Trophoblast cell (in vitro differentiated cells and primary cell): ENCODE results near the gene CFAP157.

Experiments
- DNase-seq, 2 donors: peaks; one replicate each; pipeline ENCODE4 v3.0.0-alpha.2; 2016
- H2AFZ ChIP-seq: 2 replicates; pipeline ENCODE4 v1.6.1; 2013; ENCODE audit warnings: low read length, moderate library complexity, mild to moderate bottlenecking; ENCODE audit not compliant: insufficient read depth, poor library complexity
- H2AK5ac ChIP-seq: 2 replicates; pipeline ENCODE4 v1.6.1; 2013; ENCODE audit warnings: mild to moderate bottlenecking, low read length
- H2BK120ac ChIP-seq: 2 replicates; pipeline ENCODE4 v1.6.1; 2013; ENCODE audit warnings: low read length, mild to moderate bottlenecking, moderate library complexity; ENCODE audit not compliant: insufficient read depth, poor library complexity
- H2BK12ac ChIP-seq: 2 replicates; pipeline ENCODE4 v1.6.1; 2013; ENCODE audit warnings: mild to moderate bottlenecking, low read length, moderate library complexity
- H2BK5ac ChIP-seq: 2 replicates; pipeline ENCODE4 v1.6.1; 2013; ENCODE audit warnings: low read length, low read depth, moderate library complexity, mild to moderate bottlenecking; ENCODE audit not compliant: poor library complexity
- H3K14ac ChIP-seq: 2 replicates; pipeline ENCODE4 v1.6.1; 2013; ENCODE audit warnings: mild to moderate bottlenecking, low read length
- H3K18ac ChIP-seq: 2 replicates; pipeline ENCODE4 v1.6.1; 2013; ENCODE audit warnings: mild to moderate bottlenecking, low read length
- H3K23ac ChIP-seq: 2 replicates; pipeline ENCODE4 v1.6.1; 2013; ENCODE audit warnings: low read length
- H3K27ac ChIP-seq: 2 replicates; pipeline ENCODE4 v1.5.1; 2013; ENCODE audit warnings: low read depth, mild to moderate bottlenecking, inconsistent platforms, low read length, moderate library complexity
- H3K27me3 ChIP-seq: 2 replicates; pipeline ENCODE4 v1.6.1; 2013; ENCODE audit warnings: inconsistent platforms, mild to moderate bottlenecking, low read length, moderate library complexity; ENCODE audit not compliant: insufficient read depth
- H3K36me3 ChIP-seq, 2 experiments: 1 replicate in 1 of 2; 2 replicates in 1 of 2; pipeline ENCODE4 v1.6.1; 2013; ENCODE audit warnings: low read length in 2 of 2, mild to moderate bottlenecking in 2 of 2, moderate library complexity in 1 of 2; ENCODE audit not compliant: insufficient read depth in 2 of 2, control insufficient read depth in 1 of 2
- H3K4ac ChIP-seq: 2 replicates; pipeline ENCODE4 v1.6.1; 2013; ENCODE audit warnings: low read depth, mild to moderate bottlenecking, low read length, moderate library complexity
- H3K4me1 ChIP-seq, 2 experiments: 1 replicate in 1 of 2; 2 replicates in 1 of 2; pipeline ENCODE4 v1.6.1; 2013; ENCODE audit warnings: low read length in 2 of 2, mild to moderate bottlenecking in 2 of 2, moderate library complexity in 1 of 2; ENCODE audit not compliant: insufficient read depth in 2 of 2, control insufficient read depth in 1 of 2
- H3K4me2 ChIP-seq: 2 replicates; pipeline ENCODE4 v1.6.1; 2013; ENCODE audit warnings: inconsistent platforms, mild to moderate bottlenecking, low read length, moderate library complexity
- H3K4me3 ChIP-seq: 2 replicates; pipeline ENCODE4 v1.5.1; 2013; ENCODE audit warnings: mild to moderate bottlenecking, low read depth, low read length, inconsistent platforms
- H3K79me1 ChIP-seq: one replicate; pipeline ENCODE4 v1.6.1; 2013; ENCODE audit warnings: low read length
- H3K79me2 ChIP-seq: 2 replicates; pipeline ENCODE4 v1.6.1; 2013; ENCODE audit warnings: low read length, mild to moderate bottlenecking; ENCODE audit not compliant: control insufficient read depth, insufficient read depth, poor library complexity
- H3K9ac ChIP-seq: 2 replicates; pipeline ENCODE4 v1.6.1; 2013; ENCODE audit warnings: mild to moderate bottlenecking, low read length
- H3K9me3 ChIP-seq: 2 replicates; pipeline ENCODE4 v1.6.1; 2013; ENCODE audit warnings: low read depth, mild to moderate bottlenecking, control low read depth, inconsistent platforms, low read length; ENCODE audit not compliant: insufficient read depth
- H4K12ac ChIP-seq: 2 replicates; pipeline ENCODE4 v1.6.1; 2013; ENCODE audit warnings: low read depth, mild to moderate bottlenecking, low read length, moderate library complexity
- H4K8ac ChIP-seq: 2 replicates; pipeline ENCODE4 v1.6.1; 2013; ENCODE audit warnings: low read depth, mild to moderate bottlenecking, low read length, moderate library complexity
- H4K91ac ChIP-seq: one replicate; pipeline ENCODE4 v1.6.1; 2013; ENCODE audit warnings: low read depth, mild to moderate bottlenecking, low read length, moderate library complexity
- WGBS: extraction: QIAGEN DNeasy Blood & Tissue Kit; methylation state at CpG from one replicate; pipeline ENCODE4 v1.1.7; 2013; ENCODE audit warnings: missing lambda C conversion rate; ENCODE audit not compliant: insufficient read length, insufficient coverage; ENCODE audit errors: extremely low coverage; 5-methylcytosine and 5-hydroxymethylcytosine counted together

Gene CFAP157

GRCh38 chr9:127761491-127761956 is 54.7 kb downstream of the CFAP157 start:
- WGBS: no CpG with 5 or more reads among the region's 5 CpGs
- Histone ChIP-seq H2BK12ac (no peak overlapping the region), H2AFZ (no peak overlapping the region), H3K27me3 (no peaks in the 10 kb centered on the region), H4K91ac (no peak overlapping the region), H4K12ac (no peak overlapping the region), H3K4me2 (no peak overlapping the region), H3K79me1 (peaks cover 2% of the 10 kb centered on the region), H2BK120ac (no peak overlapping the region), H3K23ac (no peak overlapping the region), H2BK5ac (no peak overlapping the region), H3K4me3 (no peak overlapping the region), H3K4me1 (peaks cover 6 to 10% of the 10 kb centered on the region in 2 experiments), H3K9ac (no peak overlapping the region), H3K18ac (no peak overlapping the region), H2AK5ac (no peak overlapping the region), H3K79me2 (no peaks in the 10 kb centered on the region), H3K4ac (no peak overlapping the region), H4K8ac (no peak overlapping the region), H3K9me3 (no peaks in the 10 kb centered on the region), H3K36me3 (no peaks in the 10 kb centered on the region), H3K14ac (no peak overlapping the region), H3K27ac (no peak overlapping the region)
- no peak for DNase-seq

- H2BK12ac ChIP-seq: no peak overlapping the region
- H3K18ac ChIP-seq: no peak overlapping the region
- no peak overlapping the region for H3K9ac ChIP-seq
- no peak overlapping the region for H3K14ac ChIP-seq
- no peak overlapping the region for H3K4ac ChIP-seq
- H3K79me2 ChIP-seq: no peaks in the 10 kb centered on the region
- no peaks in the 10 kb centered on the region for H3K27me3 ChIP-seq
- no peak overlapping the region for H2AFZ ChIP-seq
- peaks cover 2% of the 10 kb centered on the region for H3K79me1 ChIP-seq
- no peak overlapping the region for H2AK5ac ChIP-seq
- H3K23ac ChIP-seq: no peak overlapping the region
- no peak overlapping the region for H4K91ac ChIP-seq
- H3K36me3 ChIP-seq: no peaks in the 10 kb centered on the region
- H4K12ac ChIP-seq: no peak overlapping the region
- peaks cover 6 to 10% of the 10 kb centered on the region in 2 experiments for H3K4me1 ChIP-seq
- no peak overlapping the region for H2BK120ac ChIP-seq
- no peak overlapping the region for H3K27ac ChIP-seq
- no peak overlapping the region for H3K4me2 ChIP-seq
- DNase-seq: no peak
- H3K9me3 ChIP-seq: no peaks in the 10 kb centered on the region
- WGBS: no CpG with 5 or more reads among the region's 16 CpGs
- H2BK5ac ChIP-seq: no peak overlapping the region
- no peak overlapping the region for H4K8ac ChIP-seq
- no peak overlapping the region for H3K4me3 ChIP-seq
Measured at GRCh38 chr9:127762111-127762676, 55.4 kb downstream of the CFAP157 start.

DNA sequence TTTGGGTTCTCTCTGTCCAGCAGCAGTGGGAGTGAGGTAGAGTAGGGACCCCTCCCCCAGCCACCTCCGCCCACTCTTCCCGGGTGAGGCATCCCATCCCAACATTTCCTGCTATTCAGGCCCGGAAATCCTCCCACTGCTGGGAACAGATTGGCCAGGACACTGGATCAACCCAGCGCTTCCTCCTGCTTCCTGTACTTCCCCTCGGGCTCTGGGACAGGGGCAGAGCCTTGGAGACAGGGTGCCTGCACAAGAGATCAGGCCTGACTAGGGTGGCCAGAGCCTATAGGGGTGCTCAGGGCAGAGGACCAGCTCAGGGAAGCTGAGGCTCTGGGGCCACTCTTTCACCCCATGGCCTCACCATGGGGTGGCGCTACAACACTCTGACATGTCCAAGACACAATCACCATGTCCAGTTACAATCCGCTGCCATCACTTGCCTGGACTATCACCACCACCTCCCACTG is 57.2 kb downstream of the CFAP157 start:
- Histone ChIP-seq H3K9ac (no peak overlapping the region), H3K27me3 (no peaks in the 10 kb centered on the region), H2AFZ (no peak overlapping the region), H4K91ac (no peak overlapping the region), H2AK5ac (no peak overlapping the region), H3K14ac (no peak overlapping the region), H3K27ac (no peak overlapping the region), H2BK5ac (no peak overlapping the region), H3K18ac (no peak overlapping the region), H3K9me3 (no peaks in the 10 kb centered on the region), H3K79me1 (peaks cover 2% of the 10 kb centered on the region), H3K4me3 (no peak overlapping the region), H3K4me1 (peaks cover 10 to 14% of the 10 kb centered on the region in 2 experiments), H3K36me3 (no peaks in the 10 kb centered on the region), H3K4ac (no peak overlapping the region), H2BK12ac (no peak overlapping the region), H3K79me2 (no peaks in the 10 kb centered on the region), H4K12ac (no peak overlapping the region), H2BK120ac (no peak overlapping the region), H4K8ac (no peak overlapping the region), H3K4me2 (no peak overlapping the region), H3K23ac (no peak overlapping the region)
- no CpG with 5 or more reads among the region's 7 CpGs for WGBS
- peak in 1 of 2 donors; percentile 17 for DNase-seq

DNA sequence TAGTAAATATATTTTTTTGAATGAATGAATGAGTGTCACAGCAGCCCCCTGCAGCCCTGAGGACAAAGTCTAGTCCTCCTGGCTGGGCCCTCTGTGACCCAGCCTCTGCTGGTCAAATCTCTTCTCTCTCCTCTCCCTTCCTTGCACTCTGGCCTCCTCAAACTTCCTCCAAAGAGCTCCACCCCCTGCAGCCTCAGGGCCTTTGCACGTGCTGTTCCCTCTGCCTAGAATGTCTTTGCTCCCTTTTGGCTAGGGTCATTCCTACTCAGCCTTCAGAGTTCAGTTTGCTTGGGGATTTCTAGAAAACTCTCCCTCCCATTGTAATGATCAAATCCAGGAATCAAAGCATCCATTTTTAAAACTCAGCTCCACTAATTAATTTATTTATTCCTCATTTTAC is 58.6 kb downstream of the CFAP157 start:
- Histone ChIP-seq H3K9ac (no peak overlapping the region), H3K4me1 (peaks cover 10 to 17% of the 10 kb centered on the region in 2 experiments), H2BK12ac (no peak overlapping the region), H4K8ac (no peak overlapping the region), H3K27me3 (no peaks in the 10 kb centered on the region), H3K18ac (no peak overlapping the region), H3K4me2 (no peak overlapping the region), H4K12ac (no peak overlapping the region), H2AFZ (no peak overlapping the region), H3K79me1 (peaks cover 2% of the 10 kb centered on the region), H3K36me3 (no peaks in the 10 kb centered on the region), H2AK5ac (no peak overlapping the region), H3K23ac (no peak overlapping the region), H3K27ac (no peak overlapping the region), H3K14ac (no peak overlapping the region), H2BK5ac (no peak overlapping the region), H3K4me3 (no peak overlapping the region), H3K9me3 (no peaks in the 10 kb centered on the region), H3K79me2 (no peaks in the 10 kb centered on the region), H3K4ac (no peak overlapping the region), H2BK120ac (no peak overlapping the region), H4K91ac (no peak overlapping the region)
- WGBS: no CpG with 5 or more reads among the region's 1 CpG
- DNase-seq: peak in 1 of 2 donors; percentile 21
